Measurements from ENCODE around the gene TRABD2B. TPM values are rescaled to one million over a fixed set of nuclear protein-coding genes. Genes with fewer than 3 reads are reported as not detected.

The TRABD2B gene
- total and polyA plus RNA-seq, 7 donors: 0.08 to 0.76 (median 0.42) TPM

GRCh38 chr1:47885062-47885830 is 111.9 kb downstream of the TRABD2B start:
- H3K27me3 ChIP-seq (ENCODE audit: insufficient read depth in 3 of 3, low read length in 2 of 3): no peaks in the 10 kb centered on the region
- no peak for TF ChIP-seq CTCF (IDR thresholded peaks at IDR 0.05)
- no peak overlapping the region for H3K27ac ChIP-seq
- H3K36me3 ChIP-seq (ENCODE audit: insufficient read depth in 1 of 2, low read depth in 1 of 2): no peaks in the 10 kb centered on the region
- WGBS, 3 donors: 71 to 84% (median 76%) methylated on average over 8 of the region's 8 CpGs
- no peaks in the 10 kb centered on the region for H3K4me1 ChIP-seq
- no peak overlapping the region for H3K4me3 ChIP-seq
- intact Hi-C loops (cut with DNase I): no loop called here
- ATAC-seq: no peak
- no peak for DNase-seq
- no peaks in the 10 kb centered on the region for H3K9me3 ChIP-seq

GRCh38 chr1:47883963-47884362 is 113.2 kb downstream of the TRABD2B start:
- no peak for ATAC-seq
- 75 to 83% (median 80%) methylated on average over 1 of the region's 1 CpG for WGBS, 3 donors
- intact Hi-C loops (cut with DNase I): no loop called here

GRCh38 chr1:47881505-47882442 is 115.4 kb downstream of the TRABD2B start:
- no peaks in the 10 kb centered on the region for H3K27me3 ChIP-seq (ENCODE audit: insufficient read depth in 3 of 3, low read length in 2 of 3)
- no peak overlapping the region for H3K4me3 ChIP-seq
- no peaks in the 10 kb centered on the region for H3K4me1 ChIP-seq
- TF ChIP-seq CTCF (IDR thresholded peaks at IDR 0.05): no peak
- no peak overlapping the region for H3K27ac ChIP-seq
- no peaks in the 10 kb centered on the region for H3K36me3 ChIP-seq (ENCODE audit: insufficient read depth in 1 of 2, low read depth in 1 of 2)
- intact Hi-C loops (cut with DNase I): no loop called here
- 67 to 74% (median 68%) methylated on average over 17 of the region's 17 CpGs for WGBS, 3 donors
- no peak for ATAC-seq
- no peaks in the 10 kb centered on the region for H3K9me3 ChIP-seq
- no peak for DNase-seq

More at GRCh38 chr1:47883963-47884362, 113.2 kb downstream of the TRABD2B start:
- Histone ChIP-seq H3K9me3 (no peaks in the 10 kb centered on the region), H3K4me1 (no peaks in the 10 kb centered on the region), H3K4me3 (no peak overlapping the region), H3K27ac (no peak overlapping the region), H3K27me3 (ENCODE audit: insufficient read depth in 3 of 3, low read length in 2 of 3) (no peaks in the 10 kb centered on the region), H3K36me3 (ENCODE audit: insufficient read depth in 1 of 2, low read depth in 1 of 2) (no peaks in the 10 kb centered on the region)
- TF ChIP-seq CTCF (IDR thresholded peaks at IDR 0.05): no peak
- no peak for DNase-seq

- no peak for TF ChIP-seq CTCF (IDR thresholded peaks at IDR 0.05)
- ATAC-seq: no peak
- no peaks in the 10 kb centered on the region for H3K36me3 ChIP-seq (ENCODE audit: insufficient read depth in 1 of 2, low read depth in 1 of 2)
- no peak overlapping the region for H3K4me3 ChIP-seq
- no peak overlapping the region for H3K27ac ChIP-seq
- no peak for DNase-seq
- no peaks in the 10 kb centered on the region for H3K4me1 ChIP-seq
- H3K9me3 ChIP-seq: no peaks in the 10 kb centered on the region
- WGBS, 3 donors: 76 to 85% (median 77%) methylated on average over 4 of the region's 4 CpGs
- no peaks in the 10 kb centered on the region for H3K27me3 ChIP-seq (ENCODE audit: insufficient read depth in 3 of 3, low read length in 2 of 3)
- intact Hi-C loops (cut with DNase I): no loop called here
Observed at GRCh38 chr1:47876587-47876963, 120.6 kb downstream of the TRABD2B start.

Measured in psoas muscle (tissue), 8 donors.